Omental fat pad (tissue), 4 donors: ENCODE measurements around the gene KANSL1. TPM values are rescaled to one million over a fixed set of nuclear protein-coding genes. Genes with fewer than 3 reads are reported as not detected.
"Not testable (repeated sequence)": the region's sequence is repeated elsewhere in the genome, so short reads cannot be mapped to it uniquely, and the experiment has no call there.

Source experiments
- ATAC-seq: fragments of 150-250 bp; one replicate; pipeline ENCODE4 v1.9.1; 2016; ENCODE audit warnings: mild to moderate bottlenecking, moderate library complexity; ENCODE audit not compliant: low FRiP score
- DNase-seq: peaks from one replicate; pipeline ENCODE4 v3.0.0-alpha.2; 2019; ENCODE audit warnings: low spot score
- CTCF ChIP-seq, 3 donors: fragments of 450-650 bp; IDR thresholded peaks; one replicate each; pipeline ENCODE4 v1.5.1; 2016 to 2017; ENCODE audit warnings: antibody characterized with exemption in 3 of 3, mild to moderate bottlenecking in 3 of 3, moderate library complexity in 2 of 3
- total RNA-seq, 4 donors: library from RNA; depleted of rRNA; stranded (reverse); fragments of >200 nt; gene quantifications; one replicate each; pipeline ENCODE4 v1.1.0, GENCODE V29; 2016

Gene KANSL1
- total RNA-seq, 4 donors from 2014 or later, result 48.9 to 109 (median 57.4) TPM

- no peak for ATAC-seq
- no peak for TF ChIP-seq CTCF (IDR thresholded peaks at IDR 0.05)
- no peak for DNase-seq
Measured at GRCh38 chr17:46100590-46100989, 92.6 kb downstream of the KANSL1 start.

GRCh38 chr17:46099865-46100264 lies 93.4 kb downstream of the KANSL1 start:
- ATAC-seq (no peak), DNase-seq (no peak)
- no peak for TF ChIP-seq CTCF (IDR thresholded peaks at IDR 0.05)

- TF ChIP-seq CTCF (IDR thresholded peaks at IDR 0.05), result no peak
- DNase-seq (no peak), ATAC-seq (no peak)
Measured at GRCh38 chr17:46097497-46097896, 95.7 kb downstream of the KANSL1 start.

- DNase-seq, result no peak
- ATAC-seq, result no peak
Measured at GRCh38 chr17:46092991-46093390, 100.2 kb downstream of the KANSL1 start.

GRCh38 chr17:46090871-46091270 lies 102.4 kb downstream of the KANSL1 start:
- no peak for TF ChIP-seq CTCF (IDR thresholded peaks at IDR 0.05)
- DNase-seq, result no peak
- no peak for ATAC-seq

More at GRCh38 chr17:46092991-46093390, 100.2 kb downstream of the KANSL1 start:
- TF ChIP-seq CTCF (IDR thresholded peaks at IDR 0.05), result no peak

- TF ChIP-seq CTCF (IDR thresholded peaks at IDR 0.05), result no peak
- ATAC-seq (no peak), DNase-seq (no peak)
Measured at GRCh38 chr17:46089389-46089965, 103.8 kb downstream of the KANSL1 start.

GRCh38 chr17:46088595-46088994 lies 104.6 kb downstream of the KANSL1 start:
- DNase-seq, result no peak
- no peak for ATAC-seq
- no peak for TF ChIP-seq CTCF (IDR thresholded peaks at IDR 0.05)

GRCh38 chr17:46087871-46088270 lies 105.4 kb downstream of the KANSL1 start:
- ATAC-seq, DNase-seq: not testable (repeated sequence)
